ENCODE data around the gene SPRR4. TPM values are rescaled to one million over a fixed set of nuclear protein-coding genes. Genes with fewer than 3 reads are reported as not detected.

Gene SPRR4
- total RNA-seq, 2 donors from 2014 or later = not detected

GRCh38 chr1:152976688-152977087 lies 6.2 kb downstream of the SPRR4 start:
- no peaks in the 10 kb centered on the region for H3K9me3 Mint-ChIP-seq
- DNase-seq (no peak), ATAC-seq (replicated peaks in 1 of 2) (no peak)
- H3K27me3 Mint-ChIP-seq (ENCODE audit: low read depth) = peaks cover 39% of the 10 kb centered on the region
- H3K36me3 Mint-ChIP-seq (ENCODE audit: insufficient read depth in 2 of 2) = no peaks in the 10 kb centered on the region
- no peaks in the 10 kb centered on the region for H3K4me1 Mint-ChIP-seq (ENCODE audit: low read depth)
- no peak overlapping the region for H3K27ac Mint-ChIP-seq
- no peak overlapping the region for H3K4me3 Mint-ChIP-seq

DNA sequence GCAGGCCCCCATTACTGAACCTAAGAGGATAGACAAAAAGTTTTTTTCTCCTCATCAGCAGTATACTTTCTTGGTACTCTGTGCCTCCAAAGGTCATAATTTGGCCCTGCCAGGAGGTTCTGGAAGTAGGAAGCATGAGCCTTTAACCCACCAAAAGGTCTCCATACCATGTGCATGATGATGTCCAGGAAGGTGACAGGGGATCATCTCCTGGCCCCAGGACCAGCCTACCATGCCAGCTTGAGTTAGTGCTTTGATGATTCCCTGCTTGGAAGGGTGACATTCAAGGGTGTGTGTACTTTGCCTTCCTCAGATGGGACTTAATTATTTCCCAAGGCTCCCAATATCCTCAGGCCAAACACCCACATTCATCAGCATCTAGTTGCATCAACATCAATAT lies 7.2 kb downstream of the SPRR4 start:
- H3K4me1 Mint-ChIP-seq (ENCODE audit: low read depth) = no peaks in the 10 kb centered on the region
- no peaks in the 10 kb centered on the region for H3K9me3 Mint-ChIP-seq
- no peaks in the 10 kb centered on the region for H3K36me3 Mint-ChIP-seq (ENCODE audit: insufficient read depth in 2 of 2)
- H3K27me3 Mint-ChIP-seq (ENCODE audit: low read depth) = peaks cover 29% of the 10 kb centered on the region
- ATAC-seq (replicated peaks in 1 of 2) = no peak
- H3K4me3 Mint-ChIP-seq = no peak overlapping the region
- no peak for DNase-seq
- no peak overlapping the region for H3K27ac Mint-ChIP-seq

- DNase-seq (no peak), ATAC-seq (replicated peaks in 1 of 2) (no peak)
- Mint-ChIP-seq H3K27ac (no peak overlapping the region), H3K27me3 (ENCODE audit: low read depth) (peaks cover 19% of the 10 kb centered on the region), H3K4me3 (no peak overlapping the region), H3K4me1 (ENCODE audit: low read depth) (no peaks in the 10 kb centered on the region), H3K9me3 (no peaks in the 10 kb centered on the region), H3K36me3 (ENCODE audit: insufficient read depth in 2 of 2) (no peaks in the 10 kb centered on the region)
Observed at GRCh38 chr1:152980676-152981075, 10.2 kb downstream of the SPRR4 start.

DNA sequence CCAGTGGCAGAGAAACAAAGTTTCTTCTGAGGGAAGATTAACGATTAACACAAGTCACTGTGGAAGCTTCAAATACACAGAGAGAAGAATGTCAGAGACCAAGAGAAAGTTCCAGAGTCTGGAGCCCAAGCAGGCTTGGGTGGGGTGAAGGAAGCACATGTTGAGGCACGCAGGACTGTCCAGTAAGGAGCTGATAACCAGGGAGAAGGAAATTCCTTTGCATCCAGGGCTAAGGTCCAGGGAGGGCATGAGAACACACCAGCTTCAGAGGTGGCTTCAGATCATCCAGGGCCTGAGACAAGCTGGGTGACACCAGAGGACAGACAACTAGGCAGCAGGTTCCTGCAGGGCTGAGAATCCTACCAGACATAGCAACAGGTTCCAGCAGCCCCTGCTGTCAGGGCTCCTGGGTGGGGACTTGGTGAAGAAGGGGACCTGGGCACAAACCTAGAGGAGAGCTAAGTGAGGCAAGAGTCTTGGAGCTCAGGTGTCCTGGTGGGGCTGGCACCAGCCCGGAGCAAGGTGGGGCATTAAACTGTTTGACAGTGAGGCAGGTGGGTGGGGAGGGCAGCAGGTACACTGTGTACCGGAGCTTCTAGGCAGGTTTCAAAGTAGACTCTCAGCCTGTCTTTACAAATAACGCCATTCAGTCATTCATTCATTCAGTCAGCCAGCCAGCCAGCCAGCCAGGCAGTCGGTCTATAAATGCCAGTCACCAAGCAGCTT lies 10.9 kb downstream of the SPRR4 start:
- H3K9me3 Mint-ChIP-seq = no peaks in the 10 kb centered on the region
- no peaks in the 10 kb centered on the region for H3K4me1 Mint-ChIP-seq (ENCODE audit: low read depth)
- H3K27me3 Mint-ChIP-seq (ENCODE audit: low read depth) = peaks cover 18% of the 10 kb centered on the region

GRCh38 chr1:152982076-152982475 lies 11.6 kb downstream of the SPRR4 start:
- H3K36me3 Mint-ChIP-seq (ENCODE audit: insufficient read depth in 2 of 2) = no peaks in the 10 kb centered on the region
- no peak for ATAC-seq (replicated peaks in 1 of 2)
- H3K4me1 Mint-ChIP-seq (ENCODE audit: low read depth) = no peaks in the 10 kb centered on the region
- peaks cover 22% of the 10 kb centered on the region for H3K27me3 Mint-ChIP-seq (ENCODE audit: low read depth)
- DNase-seq = no peak
- no peak overlapping the region for H3K27ac Mint-ChIP-seq
- H3K4me3 Mint-ChIP-seq = no peak overlapping the region
- H3K9me3 Mint-ChIP-seq = no peaks in the 10 kb centered on the region

More for the DNA sequence above, 10.9 kb downstream of the SPRR4 start:
- Mint-ChIP-seq H3K36me3 (ENCODE audit: insufficient read depth in 2 of 2) (no peaks in the 10 kb centered on the region), H3K27ac (no peak overlapping the region), H3K4me3 (no peak overlapping the region)
- no peak for ATAC-seq (replicated peaks in 1 of 2)
- DNase-seq = no peak

DNA sequence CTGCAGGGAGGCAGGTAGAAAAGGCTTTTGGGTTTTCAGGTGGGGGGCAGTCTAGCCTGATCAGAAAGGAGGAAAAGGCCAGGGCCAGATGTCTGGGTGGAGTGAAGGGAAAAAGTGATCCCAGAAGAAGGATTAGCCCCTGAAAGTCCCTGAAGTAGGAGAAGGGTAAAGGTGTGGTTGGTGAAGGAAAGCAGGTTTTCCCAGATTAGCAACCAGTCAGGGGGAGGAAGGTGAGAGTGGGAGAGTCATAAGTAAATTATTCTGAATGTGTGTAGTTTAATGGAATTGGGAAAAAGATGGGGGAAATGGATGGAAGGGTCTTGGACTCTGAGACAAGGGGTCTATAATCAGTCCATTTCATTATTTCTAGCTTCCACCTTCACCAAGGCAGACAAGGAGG lies 12.8 kb downstream of the SPRR4 start:
- H3K4me1 Mint-ChIP-seq (ENCODE audit: low read depth) = no peaks in the 10 kb centered on the region

GRCh38 chr1:152983743-152984142 lies 13.3 kb downstream of the SPRR4 start, which contains the start of gene SPRR1A:
SPRR1A (plus strand) TSS chr1:152984081; CDS start chr1:152985231, 1,150 bp downstream.
- no peak within 1 kb of the TSS for H3K27ac Mint-ChIP-seq
- ATAC-seq (replicated peaks in 1 of 2) = no peak
- no peak within 1 kb of the TSS for H3K4me3 Mint-ChIP-seq

More for the DNA sequence above, 12.8 kb downstream of the SPRR4 start:
- peaks cover 22% of the 10 kb centered on the region for H3K27me3 Mint-ChIP-seq (ENCODE audit: low read depth)
- no peak overlapping the region for H3K27ac Mint-ChIP-seq
- ATAC-seq (replicated peaks in 1 of 2) (no peak), DNase-seq (no peak)
- no peaks in the 10 kb centered on the region for H3K9me3 Mint-ChIP-seq
- H3K36me3 Mint-ChIP-seq (ENCODE audit: insufficient read depth in 2 of 2) = no peaks in the 10 kb centered on the region
- no peak overlapping the region for H3K4me3 Mint-ChIP-seq

DNA sequence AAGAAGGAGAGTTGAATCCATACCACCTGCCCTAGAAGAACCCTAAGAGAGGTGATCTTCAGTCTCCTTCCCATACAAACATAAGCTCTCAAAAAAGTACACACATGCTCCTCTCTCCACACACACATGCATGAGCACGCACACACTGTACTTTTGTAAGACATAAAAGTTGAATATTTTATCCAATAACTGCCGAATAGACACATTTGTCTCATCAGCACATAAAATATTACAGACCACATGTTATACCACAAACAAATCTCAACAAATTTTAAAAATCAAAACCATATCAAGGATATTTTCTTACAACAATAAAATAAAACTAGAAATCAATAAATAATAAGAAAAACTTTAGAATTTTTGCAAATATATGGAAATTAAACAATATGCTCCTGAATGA lies 16.1 kb downstream of the SPRR4 start:
- H3K4me1 Mint-ChIP-seq (ENCODE audit: low read depth) = no peaks in the 10 kb centered on the region
- no peak overlapping the region for H3K27ac Mint-ChIP-seq
- DNase-seq (no peak), ATAC-seq (replicated peaks in 1 of 2) (no peak)
- no peak overlapping the region for H3K4me3 Mint-ChIP-seq
- peaks cover 20% of the 10 kb centered on the region for H3K27me3 Mint-ChIP-seq (ENCODE audit: low read depth)
- no peaks in the 10 kb centered on the region for H3K9me3 Mint-ChIP-seq
- H3K36me3 Mint-ChIP-seq (ENCODE audit: insufficient read depth in 2 of 2) = no peaks in the 10 kb centered on the region

More at GRCh38 chr1:152983743-152984142, 13.3 kb downstream of the SPRR4 start, which contains the start of gene SPRR1A:
- DNase-seq = no peak
- Mint-ChIP-seq H3K4me1 (ENCODE audit: low read depth) (no peaks in the 10 kb centered on the region), H3K27me3 (ENCODE audit: low read depth) (peaks cover 22% of the 10 kb centered on the region), H3K36me3 (ENCODE audit: insufficient read depth in 2 of 2) (no peaks in the 10 kb centered on the region), H3K9me3 (no peaks in the 10 kb centered on the region)

GRCh38 chr1:152993186-152993585 lies 22.7 kb downstream of the SPRR4 start:
- peaks cover 0 to 2% of the 10 kb centered on the region in 2 donors for H3K9me3 Mint-ChIP-seq
- no peaks in the 10 kb centered on the region for H3K4me1 Mint-ChIP-seq (ENCODE audit: low read depth)
- no peaks in the 10 kb centered on the region for H3K36me3 Mint-ChIP-seq (ENCODE audit: insufficient read depth in 2 of 2)
- no peak overlapping the region for H3K4me3 Mint-ChIP-seq
- H3K27me3 Mint-ChIP-seq (ENCODE audit: low read depth) = peaks cover 7% of the 10 kb centered on the region
- DNase-seq = no peak
- ATAC-seq (replicated peaks in 1 of 2) = no peak
- H3K27ac Mint-ChIP-seq = no peak overlapping the region

- no peaks in the 10 kb centered on the region for H3K36me3 Mint-ChIP-seq (ENCODE audit: insufficient read depth in 2 of 2)
- no peak overlapping the region for H3K4me3 Mint-ChIP-seq
- H3K27ac Mint-ChIP-seq = no peak overlapping the region
- no peaks in the 10 kb centered on the region for H3K4me1 Mint-ChIP-seq (ENCODE audit: low read depth)
- H3K9me3 Mint-ChIP-seq = peaks cover 0 to 2% of the 10 kb centered on the region in 2 donors
- peaks cover 14% of the 10 kb centered on the region for H3K27me3 Mint-ChIP-seq (ENCODE audit: low read depth)
- ATAC-seq (replicated peaks in 1 of 2) = no peak
- DNase-seq = no peak
Observed at GRCh38 chr1:152995842-152996241, 25.4 kb downstream of the SPRR4 start.

DNA sequence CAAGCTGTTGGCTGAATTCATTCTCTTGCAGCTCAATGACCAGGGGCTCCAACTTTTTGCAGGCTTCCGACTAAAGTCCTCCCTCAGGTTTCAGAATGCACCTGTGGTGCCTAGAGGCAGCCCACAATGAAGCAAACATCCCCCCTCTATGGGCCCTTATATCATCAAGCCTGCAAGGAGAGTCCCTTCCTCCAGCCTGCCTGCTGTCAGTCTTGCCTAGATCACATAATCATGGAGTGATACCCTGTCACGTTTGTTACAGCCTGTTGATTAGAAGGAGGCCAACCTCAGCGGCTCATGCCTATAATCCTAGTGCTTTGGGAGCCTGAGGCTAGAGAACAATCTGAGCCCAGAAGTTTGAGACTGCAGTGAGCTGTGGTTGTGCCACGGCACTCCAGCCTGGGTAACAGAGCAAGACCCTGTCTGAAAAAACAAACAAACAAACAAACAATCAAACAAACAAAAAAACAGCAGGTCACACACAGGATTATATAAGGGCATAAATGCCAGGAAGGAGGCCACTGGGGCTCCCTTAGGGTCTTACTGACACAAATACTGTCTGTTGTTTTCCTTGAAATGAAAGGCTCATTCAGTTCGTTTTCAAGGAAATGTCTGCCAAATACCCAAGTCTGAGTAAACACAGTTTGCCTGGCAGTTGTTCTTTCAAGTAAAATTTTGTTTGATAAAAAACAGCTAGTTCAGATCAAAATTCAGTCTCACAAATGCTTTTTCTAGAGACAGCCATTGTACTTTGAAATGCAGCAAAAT lies 26.4 kb downstream of the SPRR4 start:
- Mint-ChIP-seq H3K27ac (no peak overlapping the region), H3K4me3 (no peak overlapping the region), H3K36me3 (ENCODE audit: insufficient read depth in 2 of 2) (no peaks in the 10 kb centered on the region), H3K27me3 (ENCODE audit: low read depth) (peaks cover 7% of the 10 kb centered on the region), H3K4me1 (ENCODE audit: low read depth) (no peaks in the 10 kb centered on the region), H3K9me3 (peaks cover 0 to 2% of the 10 kb centered on the region in 2 donors)
- ATAC-seq (replicated peaks in 1 of 2) = no peak
- DNase-seq = no peak

GRCh38 chr1:152997901-152998300 lies 27.5 kb downstream of the SPRR4 start:
- DNase-seq (no peak), ATAC-seq (replicated peaks in 1 of 2) (no peak)
- Mint-ChIP-seq H3K4me1 (ENCODE audit: low read depth) (no peaks in the 10 kb centered on the region), H3K36me3 (ENCODE audit: insufficient read depth in 2 of 2) (no peaks in the 10 kb centered on the region), H3K27ac (no peak overlapping the region), H3K27me3 (ENCODE audit: low read depth) (peaks cover 7% of the 10 kb centered on the region), H3K9me3 (peaks cover 0 to 2% of the 10 kb centered on the region in 2 donors), H3K4me3 (no peak overlapping the region)

GRCh38 chr1:152998476-152998875 lies 28.0 kb downstream of the SPRR4 start:
- Mint-ChIP-seq H3K36me3 (ENCODE audit: insufficient read depth in 2 of 2) (no peaks in the 10 kb centered on the region), H3K27ac (no peak overlapping the region), H3K9me3 (peaks cover 0 to 2% of the 10 kb centered on the region in 2 donors), H3K27me3 (ENCODE audit: low read depth) (peaks cover 7% of the 10 kb centered on the region), H3K4me3 (no peak overlapping the region), H3K4me1 (ENCODE audit: low read depth) (no peaks in the 10 kb centered on the region)
- no peak for DNase-seq
- ATAC-seq (replicated peaks in 1 of 2) = no peak
